Effector CD4-positive, alpha-beta T cell (primary cell): Measurements from ENCODE around the gene ICAM2.

Experiments used
- DNase-seq: peaks from one replicate; pipeline ENCODE4 v3.0.0-alpha.2; 2020

Gene ICAM2

DNA sequence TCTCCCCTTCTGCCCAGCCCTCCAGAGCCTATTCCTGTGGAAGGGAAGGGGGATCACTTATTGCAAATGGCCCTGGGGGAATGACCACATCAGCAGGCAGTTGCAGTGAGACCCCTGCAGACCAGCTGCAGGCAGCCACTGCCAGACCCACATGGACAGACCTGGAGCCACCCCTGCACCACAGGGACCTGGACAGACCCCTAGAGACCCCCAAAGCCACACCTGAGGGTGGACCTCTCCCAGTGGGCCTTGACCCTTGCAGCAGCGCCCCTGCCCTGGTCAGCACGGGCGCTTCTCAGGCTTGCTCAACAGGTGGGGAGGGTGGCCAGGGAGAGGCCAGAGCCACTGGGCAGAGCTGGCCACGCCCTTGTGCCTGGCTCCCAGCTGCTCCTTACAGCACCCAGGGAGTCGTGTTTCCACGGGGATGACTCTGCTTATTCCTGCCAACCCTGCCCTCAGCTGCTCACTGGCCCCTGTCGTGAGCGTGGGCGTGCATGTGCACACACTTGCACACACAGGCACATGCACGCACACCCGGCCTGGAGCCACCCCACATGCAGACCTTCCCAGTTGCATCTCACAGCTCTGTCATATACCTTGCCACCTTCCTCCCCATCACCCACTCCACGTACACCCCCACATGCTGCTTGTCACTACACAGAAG is 46.4 kb downstream of the ICAM2 start:
- no peak for DNase-seq

DNA sequence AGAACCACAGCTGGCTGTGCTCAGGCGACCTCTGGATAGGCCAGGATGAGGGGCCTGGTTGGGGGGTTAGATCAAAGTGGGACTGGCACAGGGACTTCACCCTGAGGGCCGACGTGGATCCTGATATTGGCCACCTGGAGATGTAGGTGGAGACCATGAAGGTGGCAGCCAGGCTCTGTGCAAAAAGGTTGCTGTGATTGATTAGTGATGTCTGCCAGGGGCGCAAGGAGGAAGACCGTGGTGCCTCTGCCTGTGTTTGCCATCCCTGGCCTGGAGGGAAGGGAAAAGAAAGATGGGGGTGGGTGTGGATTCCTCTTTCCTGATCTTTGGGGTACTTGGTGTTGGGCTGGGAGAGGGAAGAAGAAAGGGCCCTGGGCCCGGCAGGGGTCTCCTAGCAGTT is 47.2 kb downstream of the ICAM2 start:
- no peak for DNase-seq

DNA sequence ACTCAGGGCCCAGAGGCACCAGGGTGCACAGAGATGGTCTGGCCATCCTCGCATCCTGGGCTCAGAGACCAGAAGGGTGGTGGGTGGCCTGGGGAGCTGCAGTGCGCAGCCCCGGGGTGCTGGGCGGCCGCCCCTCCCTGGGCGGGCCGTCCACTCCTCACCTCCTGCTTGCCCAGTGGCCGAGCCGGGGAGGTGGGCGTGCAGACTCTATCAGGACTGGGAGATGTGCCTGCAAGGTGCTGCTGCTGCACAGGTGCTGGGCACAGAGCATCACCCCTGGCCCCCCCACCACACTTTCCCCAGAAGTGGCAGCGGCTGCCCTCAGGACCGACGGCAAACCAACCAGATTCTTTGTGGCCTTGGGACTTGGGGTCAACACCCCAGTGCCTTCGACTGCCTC is 47.6 kb downstream of the ICAM2 start, which contains the start of gene SCN4A:
Gene SCN4A (minus strand): TSS at position 123 of the 400 bp plus-strand sequence. CDS start 77 bp downstream, at position 46.
- DNase-seq: no peak

DNA sequence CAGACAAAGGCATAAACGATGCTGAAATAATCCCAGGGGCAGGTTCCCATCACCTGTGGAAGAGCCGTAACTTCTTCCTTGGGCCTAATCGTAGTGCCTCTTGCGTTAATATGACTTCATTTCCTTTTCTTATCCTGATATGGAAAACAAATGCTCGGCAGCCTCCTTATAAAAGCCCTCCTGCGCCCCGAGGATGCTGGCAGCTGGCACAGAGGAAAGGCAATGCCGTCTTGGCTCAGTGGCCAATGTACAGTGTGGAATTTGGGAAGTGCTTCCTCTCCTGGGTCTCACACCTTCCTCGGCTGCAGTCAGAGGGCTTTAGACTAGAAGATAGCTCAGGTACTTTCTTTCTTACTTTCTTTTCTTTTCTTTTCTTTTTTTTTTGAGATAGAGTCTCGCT is 51.2 kb downstream of the ICAM2 start:
- no peak for DNase-seq

DNA sequence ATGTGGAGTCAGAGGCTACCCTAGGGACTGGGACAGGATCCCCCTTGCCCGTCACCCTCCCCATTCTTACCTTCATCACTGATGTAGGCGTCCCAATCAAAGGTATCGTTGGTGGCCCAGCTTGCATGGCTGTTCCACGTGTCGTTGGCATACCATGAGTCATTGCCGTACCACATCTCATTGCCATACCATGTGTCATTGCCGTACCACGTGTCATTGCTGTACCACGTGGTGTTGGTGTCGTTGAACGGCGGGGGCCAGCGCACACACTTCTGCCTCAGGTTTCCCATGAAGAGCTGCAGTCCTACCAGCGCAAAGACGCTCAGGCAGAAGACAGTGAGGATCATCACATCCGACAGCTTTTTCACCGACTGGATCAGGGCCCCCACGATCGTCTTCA is 52.5 kb downstream of the ICAM2 start:
- no peak for DNase-seq

DNA sequence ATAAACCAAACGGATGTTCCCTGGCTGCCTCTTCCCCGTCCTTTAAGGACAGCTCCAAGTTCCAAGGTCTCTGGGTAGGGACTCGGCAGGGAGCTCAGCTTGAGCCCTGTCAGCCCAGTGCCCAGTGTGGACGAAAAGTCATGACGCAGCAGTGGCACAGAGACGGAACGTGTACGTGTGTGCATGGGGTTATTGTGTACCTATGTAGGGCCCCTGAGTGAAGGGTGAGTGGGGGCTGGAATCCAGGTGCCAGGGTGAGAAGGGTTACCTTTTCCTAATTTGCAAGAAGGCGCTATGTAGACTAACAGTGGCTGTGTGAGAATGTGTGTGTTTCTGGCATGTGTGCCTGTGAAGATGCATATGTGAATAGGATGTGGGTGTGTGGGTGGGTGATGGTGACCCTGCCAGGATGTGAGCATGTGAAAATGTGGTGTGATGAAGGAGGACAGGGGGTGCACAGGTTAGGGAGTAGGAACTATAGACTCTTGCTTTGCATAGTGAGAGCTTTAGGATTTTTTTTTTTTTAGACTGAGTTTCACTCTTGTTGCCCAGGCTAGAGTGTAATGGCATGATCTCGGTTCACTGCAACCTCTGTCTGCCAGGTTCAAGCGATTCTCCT is 53.7 kb downstream of the ICAM2 start:
- no peak for DNase-seq

DNA sequence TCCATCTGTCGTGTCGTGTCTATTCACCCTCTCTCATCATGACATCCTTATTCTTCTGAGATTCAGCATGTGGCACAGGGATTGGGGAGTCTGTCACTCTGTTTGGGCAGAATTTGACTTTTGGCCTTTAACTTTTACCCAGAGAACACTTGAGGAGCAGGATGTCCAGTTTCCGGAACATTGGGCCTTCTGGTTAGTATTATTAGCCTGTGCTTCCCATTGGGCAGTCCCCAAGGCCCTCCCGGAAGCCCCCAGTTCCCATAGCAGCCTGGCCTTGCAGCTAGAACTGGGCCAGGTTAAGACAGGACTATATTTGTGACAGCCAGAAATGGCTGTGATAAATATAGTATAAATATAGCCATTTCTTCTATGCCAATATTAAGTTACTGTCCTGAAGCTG is 57.3 kb downstream of the ICAM2 start:
- DNase-seq: no peak

DNA sequence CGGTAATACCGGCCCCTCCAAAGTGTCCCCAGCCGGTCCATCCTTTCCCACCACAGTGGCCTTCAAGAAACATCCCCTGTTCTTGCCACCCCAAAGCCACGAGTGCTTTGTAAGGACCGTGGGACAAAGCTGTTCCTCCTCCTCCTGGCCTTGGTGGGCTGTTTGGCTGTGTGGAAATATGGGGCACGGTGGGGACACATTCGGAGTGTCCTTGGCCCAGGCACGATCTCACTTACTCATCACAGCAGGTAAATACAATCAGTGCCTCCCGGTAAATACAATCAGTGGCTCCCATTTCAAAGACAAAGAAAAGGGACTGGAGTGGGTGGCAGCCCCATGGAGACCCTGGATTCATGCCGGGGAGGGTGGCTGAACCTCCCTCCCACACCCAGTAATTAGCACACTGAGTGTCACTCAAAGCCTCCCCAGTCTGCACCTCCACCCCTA is 58.1 kb downstream of the ICAM2 start:
- no peak for DNase-seq

DNA sequence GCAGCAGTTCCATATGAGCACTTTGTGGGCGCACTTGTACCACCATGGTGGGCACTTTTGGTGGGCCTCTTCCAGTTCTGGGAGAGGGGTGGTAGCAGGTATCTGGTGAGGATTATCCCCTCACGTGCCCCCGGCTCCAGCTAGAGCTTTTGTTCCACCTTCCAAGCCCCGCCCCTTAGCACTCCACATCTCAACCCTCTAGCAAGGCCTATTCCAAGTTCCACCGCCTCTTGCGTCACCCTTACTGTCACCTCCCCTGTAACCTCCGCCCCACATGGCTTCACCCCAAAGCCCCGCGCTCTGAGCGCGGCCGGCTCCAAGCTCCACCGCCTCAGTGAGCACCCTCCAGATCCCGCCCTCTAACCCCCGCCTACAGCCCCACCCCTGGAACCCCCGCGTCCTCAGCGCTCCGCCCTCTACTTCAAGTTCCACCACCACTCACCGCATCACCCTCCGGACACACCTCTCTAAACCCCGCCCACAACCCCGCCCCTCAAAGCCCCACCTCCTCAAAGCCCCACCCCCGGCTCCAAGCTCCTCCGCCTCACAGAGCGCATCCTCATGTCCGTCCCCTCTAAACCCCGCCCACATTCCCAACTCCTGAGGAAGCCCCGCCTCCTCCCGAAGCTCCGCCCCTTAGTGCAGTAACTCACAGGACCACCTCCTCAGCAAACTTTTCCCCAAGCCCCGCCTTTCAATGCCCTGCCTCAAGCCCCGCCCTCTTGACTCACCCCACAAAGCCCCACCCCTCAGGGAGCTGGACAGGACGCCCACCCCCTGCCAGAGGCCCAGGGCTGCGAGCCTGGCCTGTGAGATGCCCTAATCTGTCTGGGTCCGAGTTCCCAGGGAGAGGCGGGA is 58.8 kb downstream of the ICAM2 start:
- peak; percentile 24 for DNase-seq

DNA sequence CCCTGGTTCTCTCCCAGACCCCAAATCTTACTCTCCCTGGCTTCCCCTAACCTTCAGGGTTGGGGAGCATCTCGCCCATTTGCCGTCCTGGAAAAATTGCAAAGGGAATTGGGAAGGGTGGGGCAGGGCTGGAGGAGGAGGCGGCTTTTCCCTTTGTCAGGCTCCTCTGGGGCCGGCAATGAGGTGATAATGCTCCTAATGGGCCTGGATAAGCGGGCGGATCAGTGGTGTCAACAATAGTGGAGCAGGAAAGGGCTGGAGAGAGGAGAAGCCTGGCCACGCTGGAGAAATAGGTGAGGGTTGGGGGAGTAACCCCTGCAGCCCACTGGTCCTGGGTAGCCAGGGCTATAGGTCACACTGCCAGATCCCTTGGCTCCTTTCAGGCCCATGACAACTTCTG is 60.0 kb downstream of the ICAM2 start:
- DNase-seq: no peak

DNA sequence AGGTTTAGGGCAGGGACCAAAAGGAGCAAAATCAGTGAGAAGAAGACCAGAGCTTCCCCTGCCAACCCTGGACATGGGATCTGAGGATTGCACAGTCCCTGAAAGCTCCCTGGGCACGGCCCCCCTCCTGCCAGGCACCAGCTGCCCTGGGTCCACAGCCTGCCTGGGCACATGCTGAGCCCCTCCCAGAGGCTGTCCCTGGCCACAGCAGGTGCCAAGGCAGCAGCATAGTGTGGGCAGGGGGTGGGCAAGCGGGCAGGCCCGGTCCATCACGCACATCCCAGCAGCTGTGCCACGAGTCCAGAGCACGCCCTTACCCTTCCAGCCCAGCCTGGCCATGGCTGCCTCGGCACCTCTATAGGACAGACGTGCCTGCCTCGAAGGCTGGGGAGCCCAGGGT is 60.4 kb downstream of the ICAM2 start:
- no peak for DNase-seq

DNA sequence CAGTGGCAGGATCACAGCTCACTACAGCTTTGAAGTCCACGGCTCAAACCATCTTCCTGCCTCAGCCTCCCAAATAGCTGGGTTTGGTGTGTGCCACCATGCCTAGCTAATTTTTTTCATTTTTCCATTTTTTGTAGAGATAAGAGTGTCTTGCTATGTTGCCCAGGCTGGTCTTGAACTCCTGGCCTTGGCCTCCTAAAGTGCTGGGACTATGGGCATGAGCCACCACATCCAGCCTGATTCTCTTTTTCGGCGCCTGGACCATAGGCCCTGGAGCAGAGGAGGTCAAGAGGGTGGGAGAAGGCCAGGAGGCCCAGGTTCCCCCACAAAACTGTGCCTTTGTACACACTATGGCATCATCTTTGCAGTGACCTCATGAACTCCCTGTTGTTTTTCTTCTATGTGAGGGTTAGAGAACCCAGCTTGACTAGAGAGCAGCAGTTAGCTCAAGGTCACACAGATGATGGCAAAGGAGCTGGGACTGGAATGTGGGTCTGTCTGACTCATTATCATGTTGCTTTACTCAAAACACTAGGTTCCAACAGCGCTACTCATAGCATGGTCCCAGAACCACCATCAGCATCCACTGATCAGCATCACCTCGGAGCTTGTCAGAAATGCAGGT is 64.0 kb downstream of the ICAM2 start:
- DNase-seq: no peak

DNA sequence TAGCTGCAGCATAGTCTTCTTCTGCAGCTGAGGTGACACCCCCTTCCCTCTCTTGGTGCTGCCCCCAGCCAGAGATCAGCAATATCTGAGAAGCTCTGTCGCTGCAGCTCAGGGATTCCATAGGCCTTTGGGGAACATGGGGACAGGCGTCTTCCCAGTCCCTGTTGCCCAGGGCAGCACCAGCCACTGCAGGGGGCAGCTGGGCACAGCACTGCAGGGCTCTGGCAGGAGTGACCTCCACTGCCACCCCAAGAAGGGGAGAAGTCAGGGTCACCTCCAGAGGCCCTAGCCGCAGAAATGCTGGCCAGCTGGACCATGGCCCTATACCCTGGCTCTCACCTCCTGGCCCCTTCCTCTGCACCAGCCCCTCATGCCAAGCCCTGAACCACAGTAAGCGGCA is 64.6 kb downstream of the ICAM2 start:
- no peak for DNase-seq

DNA sequence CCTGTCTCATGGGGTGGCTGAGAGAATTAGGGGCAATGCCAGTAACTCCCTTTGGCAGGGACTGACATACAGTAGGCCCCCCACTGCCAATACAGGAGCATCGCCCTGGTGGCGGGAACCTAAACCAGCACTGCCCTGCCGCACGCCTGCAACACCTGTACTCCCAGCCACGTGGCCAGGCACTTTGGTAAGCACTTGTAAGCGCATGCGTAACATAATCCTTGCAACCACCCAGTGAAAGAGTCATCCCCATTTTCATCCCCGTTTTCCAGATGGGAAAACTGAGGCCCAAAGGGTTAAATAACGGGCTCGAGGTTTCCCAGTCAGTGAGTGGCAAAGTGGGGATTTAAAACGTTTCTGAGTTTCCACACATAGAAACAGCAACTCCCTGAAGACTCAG is 65.2 kb downstream of the ICAM2 start:
- no peak for DNase-seq

DNA sequence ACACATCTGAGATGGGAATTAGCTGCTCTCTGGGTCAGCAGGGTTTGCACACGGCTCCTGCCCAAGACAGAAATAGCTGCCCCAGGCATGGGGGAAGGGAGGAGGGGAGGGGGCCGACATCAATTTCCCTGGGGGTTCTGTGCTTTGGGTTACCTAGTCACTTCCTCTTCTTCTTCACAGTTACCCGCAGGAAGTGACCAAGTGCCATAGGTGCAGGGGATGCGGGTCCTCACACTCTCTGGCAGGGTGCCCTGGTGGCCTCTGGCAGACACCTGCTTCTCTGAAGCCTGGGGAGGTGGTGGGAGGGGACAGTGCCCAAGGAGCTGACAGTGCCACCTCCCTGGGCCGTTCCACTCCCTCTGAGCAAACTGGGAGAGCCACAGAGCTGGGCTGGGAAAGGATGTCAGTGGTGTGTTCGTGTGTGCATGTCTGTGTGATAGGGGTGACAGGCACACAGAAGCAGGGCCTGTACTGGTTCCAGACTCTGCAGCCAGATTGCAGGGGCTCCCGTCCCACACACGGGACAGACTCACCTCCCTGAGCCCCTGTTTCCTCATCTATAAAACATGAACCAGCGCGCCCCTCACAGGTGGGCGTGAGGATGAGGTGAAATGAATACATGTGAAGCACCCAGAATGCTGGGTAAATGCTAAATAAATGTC is 65.9 kb downstream of the ICAM2 start:
- DNase-seq: no peak
